Measurements from ENCODE around the gene GTF2IRD1. TPM values are rescaled to one million over a fixed set of nuclear protein-coding genes. Genes with fewer than 3 reads are reported as not detected.
"Not testable (repeated sequence)": the region's sequence is repeated elsewhere in the genome, so short reads cannot be mapped to it uniquely, and the experiment has no call there.

GTF2IRD1 gene
- total and polyA plus RNA-seq, 9 of the 15 experiments (the other 6 are each of a cell fraction or from before 2014, with no cell fraction given) = 9.1 to 30.2 (median 14.0) TPM

DNA sequence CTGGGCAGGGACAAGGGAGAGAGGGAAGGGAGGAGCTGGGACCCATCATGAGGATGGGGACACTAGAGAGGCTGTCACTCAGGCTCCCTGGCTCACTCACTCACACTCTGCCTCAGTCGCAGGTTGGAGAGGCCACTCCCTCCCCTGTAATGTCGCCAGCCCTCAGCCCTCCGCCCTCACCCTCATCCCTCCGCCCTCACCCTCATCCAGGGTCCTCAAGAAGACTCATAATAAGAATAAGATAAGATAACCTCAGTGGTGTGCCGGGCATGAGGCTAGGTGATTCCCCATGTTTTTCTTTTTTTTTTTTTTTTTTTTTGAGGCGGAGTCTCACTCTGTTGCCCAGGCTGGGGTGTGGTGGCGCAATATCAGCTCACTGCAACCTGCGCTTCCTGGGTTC lies 92.2 kb downstream of the GTF2IRD1 start (continued):
- TF ChIP-seq MXI1 (IDR thresholded peaks at IDR 0.05; ENCODE audit: low read depth, low read length) (no peak), MAFK (IDR thresholded peaks at IDR 0.05; ENCODE audit: low read length) (no peak), ZNF316 (IDR thresholded peaks at IDR 0.05) (no peak), GATAD2A (IDR thresholded peaks at IDR 0.05) (no peak), RBBP5 (IDR thresholded peaks at IDR 0.05; ENCODE audit: borderline replicate concordance, insufficient read depth, low read length, poor library complexity, severe bottlenecking) (no peak), ZBTB1 (CRISPR knock-in tag; IDR thresholded peaks at IDR 0.05; ENCODE audit: borderline replicate concordance, low read depth) (no peak), KLF13 (tag; IDR thresholded peaks at IDR 0.05; ENCODE audit: borderline replicate concordance, low read depth) (no peak), PURB (CRISPR knock-in tag; IDR thresholded peaks at IDR 0.05; ENCODE audit: low read depth) (no peak)
- TF ChIP-seq, protein P1, sequence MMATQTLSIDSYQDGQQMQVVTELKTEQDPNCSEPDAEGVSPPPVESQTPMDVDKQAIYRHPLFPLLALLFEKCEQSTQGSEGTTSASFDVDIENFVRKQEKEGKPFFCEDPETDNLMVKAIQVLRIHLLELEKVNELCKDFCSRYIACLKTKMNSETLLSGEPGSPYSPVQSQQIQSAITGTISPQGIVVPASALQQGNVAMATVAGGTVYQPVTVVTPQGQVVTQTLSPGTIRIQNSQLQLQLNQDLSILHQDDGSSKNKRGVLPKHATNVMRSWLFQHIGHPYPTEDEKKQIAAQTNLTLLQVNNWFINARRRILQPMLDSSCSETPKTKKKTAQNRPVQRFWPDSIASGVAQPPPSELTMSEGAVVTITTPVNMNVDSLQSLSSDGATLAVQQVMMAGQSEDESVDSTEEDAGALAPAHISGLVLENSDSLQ (IDR thresholded peaks at IDR 0.05) = no peak

- WGBS (ENCODE audit: insufficient coverage, low coverage, missing lambda C conversion rate) = 74% methylated on average over 8 of the region's 10 CpGs
- H3K79me2 ChIP-seq (ENCODE audit: control insufficient read depth, insufficient read depth, low read length); CTCF ChIA-PET (ENCODE audit: low intra/inter-chr PET ratio); H3K9me3 ChIP-seq (replicated peaks; ENCODE audit: control insufficient read depth, insufficient read depth, low read depth, low read length); in situ Hi-C loops (cut with MboI); H3K4me2 ChIP-seq (ENCODE audit: insufficient read depth, low read length); BruUV-seq (replicated peaks); H3K9me1 ChIP-seq (ENCODE audit: control insufficient read depth, insufficient read depth, low read length); H3K4me1 ChIP-seq (replicated peaks in 1 of 2; ENCODE audit: control insufficient read depth in 2 of 2, insufficient read depth in 2 of 2, low read length in 2 of 2); H4K20me1 ChIP-seq (replicated peaks; ENCODE audit: control insufficient read depth, insufficient read depth, low read length); H3K4me3 ChIP-seq; intact Hi-C loops (cut with micrococcal nuclease); H2AFZ ChIP-seq (ENCODE audit: low read depth, low read length); H3K27me3 ChIP-seq (ENCODE audit: control insufficient read depth in 2 of 2, insufficient read depth in 2 of 2, low read length in 2 of 2); DNase-seq (ENCODE audit: extremely low read depth in 1 of 4, low spot score in 3 of 4); H3K27ac ChIP-seq (ENCODE audit: extremely low read depth, low read depth, low read length): not testable (repeated sequence)
- POLR2A ChIA-PET = interaction anchor here (1.1 kb wide), 1 partner anchor 12 kb away, joined by 4 read pairs; no protein-coding TSS in a partner anchor
- H3K9ac ChIP-seq (ENCODE audit: insufficient read depth in 1 of 2, low read depth in 2 of 2, low read length in 2 of 2) = 0 out of 4 replicates have a peak overlapping the region, but pooled peaks of 1 of the 2 experiments have one; percentile 50
- peaks cover 13% of the 10 kb centered on the region; the same call in 1 of the 3 replicates for H3K36me3 ChIP-seq (ENCODE audit: control insufficient read depth, insufficient read depth, low read length)
- ATAC-seq (peak; percentile 53), FAIRE-seq (peak; percentile 23)
Observed at GRCh38 chr7:74553596-74554012, 99.9 kb downstream of the GTF2IRD1 start.
